RPMI8226 (cell line): ENCODE measurements around the gene SLC19A1.

ENCODE experiments used
- DNase-seq: peaks from one replicate; pipeline ENCODE4 v3.0.0-alpha.2; 2015

The SLC19A1 gene

DNA sequence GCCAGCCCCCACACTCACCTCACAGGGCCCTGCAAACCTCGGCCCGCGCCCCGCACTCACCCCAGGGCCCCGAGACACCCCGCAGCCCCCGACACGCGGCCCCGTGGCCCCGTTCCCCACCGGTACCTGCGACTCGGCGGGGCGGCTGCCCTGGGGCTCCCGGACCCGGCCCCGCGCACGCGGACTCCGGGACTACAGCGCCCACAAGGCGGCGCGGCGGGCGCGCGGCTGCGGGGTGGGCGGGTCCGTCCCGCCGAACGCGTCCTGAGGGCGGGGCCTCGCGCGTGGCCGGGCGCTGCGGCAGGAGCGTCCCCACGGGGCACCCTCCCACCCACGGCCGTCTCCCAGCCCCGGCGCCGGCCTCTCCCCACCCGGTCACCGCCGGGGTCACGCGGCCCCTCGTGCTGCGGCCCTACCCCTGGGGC, at the start of gene SLC19A1:
Gene SLC19A1, minus strand, starts transcription at position 199 of the 425 bp plus-strand sequence. CDS start 4,481 bp downstream, outside the sequence.
- peak; percentile 89 for DNase-seq

GRCh38 chr21:45591619-45592207, 49.5 kb upstream of the SLC19A1 start:
- no peak for DNase-seq

- DNase-seq = peak; percentile 69
These were observed 48.7 kb upstream of the SLC19A1 start for GRCh38 chr21:45590726-45591618.

DNA sequence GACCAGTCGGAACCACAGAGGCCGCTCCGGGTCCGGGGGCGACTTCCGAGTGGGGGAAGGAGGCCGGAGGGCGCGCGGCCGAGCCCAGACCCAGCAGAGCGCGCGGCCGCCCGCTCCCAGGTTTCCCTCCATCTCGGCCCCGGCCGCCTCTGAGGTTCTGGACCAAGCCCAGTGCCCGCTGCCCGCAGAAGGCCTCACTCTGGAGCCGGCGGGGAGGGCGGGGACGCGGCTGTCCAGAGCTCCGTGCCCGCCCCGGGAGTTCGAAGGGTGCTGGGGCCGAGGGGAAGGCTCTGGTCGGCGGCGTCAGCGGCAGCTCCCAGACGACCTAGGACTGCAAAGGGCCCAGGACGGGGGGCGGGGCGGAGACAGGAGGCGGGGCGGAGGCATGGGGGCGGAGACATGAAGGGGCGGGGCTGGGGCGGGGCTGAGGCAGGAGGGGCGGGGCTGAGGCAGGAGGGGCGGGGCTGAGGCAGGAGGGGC, 48.0 kb upstream of the SLC19A1 start:
- peak; percentile 38 for DNase-seq

DNA sequence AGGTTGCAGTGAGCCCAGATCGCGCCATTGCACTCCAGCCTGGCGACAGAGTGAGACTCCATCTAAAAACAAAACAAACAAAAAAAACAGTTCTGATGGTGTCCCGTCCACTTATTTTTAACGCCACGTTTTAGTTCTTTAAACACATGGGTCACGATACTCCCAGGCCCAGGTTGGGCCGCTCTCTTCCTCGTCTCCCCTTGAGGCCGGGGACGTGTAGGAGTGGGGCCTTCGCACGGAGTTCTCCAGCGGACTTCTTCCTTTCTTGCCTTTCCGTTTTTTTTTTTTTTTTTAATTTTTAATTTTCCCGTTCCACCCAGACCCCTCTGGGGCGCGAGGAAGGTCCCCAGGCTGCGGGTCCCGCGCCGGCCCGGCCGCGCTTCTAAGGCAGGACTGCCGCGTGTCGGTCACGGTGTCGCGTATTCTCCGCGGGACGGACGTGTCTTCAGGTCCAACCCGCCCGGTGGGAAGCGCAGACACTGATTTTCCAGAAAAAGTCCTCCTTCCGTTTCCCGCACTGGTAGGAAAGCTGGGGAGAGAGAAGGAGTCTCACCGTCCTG, 47.5 kb upstream of the SLC19A1 start:
- no peak for DNase-seq

DNA sequence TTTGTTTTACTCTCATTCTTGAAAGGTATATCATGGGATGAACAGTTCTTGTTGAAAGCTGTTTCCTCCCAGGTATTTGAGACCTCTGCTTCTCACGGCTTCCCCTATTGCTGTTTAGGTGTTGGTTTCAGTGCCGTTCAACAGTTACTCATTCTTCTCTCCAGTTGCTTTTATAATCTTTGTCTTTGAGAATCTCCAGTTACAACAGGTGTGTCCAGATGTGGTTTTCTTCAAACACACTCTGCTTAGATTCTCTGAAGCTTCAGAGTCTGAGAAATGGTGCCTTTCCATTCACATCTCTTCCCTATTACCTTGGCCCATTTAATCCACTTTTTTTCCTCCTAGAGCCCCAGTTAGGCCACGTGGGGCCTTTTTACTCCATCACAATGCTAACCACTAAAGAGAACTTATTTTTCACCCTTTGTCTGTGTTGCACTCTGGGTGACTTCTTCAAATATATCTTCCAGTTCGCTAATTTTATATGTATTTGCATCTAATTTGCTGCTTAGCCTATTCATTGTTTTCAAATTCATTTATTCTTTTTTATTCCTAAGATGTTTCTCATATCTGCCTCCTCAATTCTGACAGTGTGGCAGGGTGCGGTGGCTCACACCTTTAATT, 46.7 kb upstream of the SLC19A1 start:
- no peak for DNase-seq

DNA sequence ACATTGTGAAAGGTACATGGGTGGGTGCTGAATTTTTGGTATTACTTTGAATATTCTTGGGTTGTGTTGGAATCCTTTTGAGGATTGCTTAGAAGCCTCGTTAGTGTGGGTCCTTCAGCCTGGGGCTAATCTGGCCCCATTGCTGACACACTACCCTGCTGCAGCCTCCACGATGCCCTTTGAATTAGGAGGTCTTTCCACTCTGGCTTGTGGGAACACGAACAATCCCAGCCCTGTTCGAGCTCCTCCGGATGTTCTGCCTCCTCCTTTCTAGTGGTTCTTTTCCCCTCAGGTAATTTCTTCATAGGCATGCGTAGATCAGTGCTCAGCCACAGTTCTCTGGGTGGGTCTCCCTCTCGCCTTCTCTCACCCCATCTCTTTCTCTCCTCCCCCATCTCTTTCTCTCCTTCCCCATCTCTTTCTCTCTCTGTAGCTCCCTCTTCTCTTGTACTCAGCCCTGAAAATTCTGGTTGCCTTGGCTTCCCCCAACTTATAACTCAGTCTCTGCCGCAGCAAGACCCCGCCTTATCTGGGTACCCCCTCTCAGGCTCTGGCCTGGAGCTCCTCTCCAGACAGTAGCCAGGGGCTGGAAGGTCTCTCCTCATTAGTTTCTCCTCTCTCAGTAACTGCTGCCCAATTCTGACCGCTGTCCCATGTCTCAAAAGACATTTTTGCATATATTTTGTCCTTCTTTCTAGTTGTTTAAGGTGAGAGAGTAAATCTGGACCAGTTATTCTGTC, 46.0 kb upstream of the SLC19A1 start:
- no peak for DNase-seq

DNA sequence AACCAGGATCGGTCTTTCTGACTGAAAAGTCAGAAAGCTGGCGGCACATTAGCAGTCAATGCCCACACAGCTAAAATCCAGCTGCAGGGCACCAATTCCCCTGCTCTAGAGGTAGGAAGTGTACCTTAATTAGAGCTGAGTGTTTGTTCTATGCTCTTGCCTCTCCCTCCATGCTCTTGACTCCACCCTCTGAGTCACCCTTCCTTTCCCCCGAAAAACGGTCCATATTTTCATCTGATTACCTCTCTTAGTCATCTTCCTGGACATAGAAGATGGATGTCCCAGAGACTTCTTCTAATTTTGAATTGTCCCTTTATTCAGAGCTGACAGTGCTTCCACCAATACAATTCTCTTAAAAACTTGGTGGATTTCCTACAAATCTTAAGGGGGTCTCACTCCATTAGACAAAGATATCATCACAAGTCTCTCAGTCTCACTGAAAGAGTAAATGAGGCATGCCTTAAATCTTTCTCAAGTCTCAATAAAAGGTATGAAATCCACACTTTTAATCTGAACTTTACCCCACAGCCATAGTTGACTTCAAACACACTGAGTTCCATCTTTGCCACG, 44.1 kb upstream of the SLC19A1 start:
- no peak for DNase-seq

- no peak for DNase-seq
These were observed 42.5 kb upstream of the SLC19A1 start for GRCh38 chr21:45584786-45585185.

DNA sequence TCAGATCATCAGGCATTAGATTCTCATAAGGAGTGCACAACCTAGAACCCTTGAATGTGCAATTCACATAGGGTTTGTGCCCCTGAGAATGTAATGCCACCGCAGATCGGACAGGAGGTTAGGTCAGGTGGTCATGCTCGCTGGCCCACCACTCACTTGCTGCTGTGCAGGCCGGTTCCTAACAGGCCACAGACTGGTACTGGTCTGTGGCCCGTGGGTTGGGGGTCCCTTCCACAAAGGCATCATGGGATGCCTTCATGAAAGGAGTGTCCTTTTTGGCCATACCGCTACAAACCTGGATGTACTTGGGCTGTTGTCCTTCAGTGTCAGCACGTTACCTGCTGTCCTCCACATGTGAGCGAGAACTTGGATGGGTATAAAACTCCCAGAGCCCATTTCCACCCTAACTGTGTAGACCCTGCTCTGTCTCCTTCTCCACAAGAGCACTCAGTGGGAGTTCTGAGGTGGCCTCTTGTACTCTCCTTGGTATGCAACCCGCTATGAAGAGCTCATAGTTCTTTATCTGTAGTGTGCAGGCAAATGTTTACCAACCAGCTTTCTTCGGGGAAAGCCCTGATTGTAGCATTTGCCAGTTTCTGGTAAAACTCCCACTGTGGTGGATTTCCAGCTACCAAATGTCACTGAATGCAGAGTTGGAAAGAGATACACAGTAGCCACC, 41.7 kb upstream of the SLC19A1 start:
- DNase-seq = no peak

- DNase-seq = no peak
These were observed 39.9 kb upstream of the SLC19A1 start for GRCh38 chr21:45582128-45582527.

DNA sequence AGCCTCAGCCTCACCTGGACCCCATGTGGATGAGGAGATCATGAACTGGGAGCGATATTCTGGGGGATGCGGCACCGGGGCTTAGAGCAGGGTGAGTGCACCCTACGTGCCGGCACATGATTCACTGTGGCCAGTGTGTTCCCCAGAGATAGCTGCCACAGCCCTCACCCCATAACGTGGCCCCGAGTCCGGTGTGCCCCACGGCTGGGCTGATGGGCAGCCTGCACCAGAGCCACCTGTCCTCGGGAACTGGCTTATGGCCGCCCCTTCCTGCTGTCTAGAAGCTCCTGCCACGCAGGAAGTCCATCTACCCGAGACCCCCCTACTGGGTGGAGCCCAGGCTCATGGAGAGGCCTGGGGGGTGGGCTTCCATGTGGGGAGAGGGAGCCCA, 39.1 kb upstream of the SLC19A1 start:
- no peak for DNase-seq

GRCh38 chr21:45580576-45581321, 38.5 kb upstream of the SLC19A1 start:
- no peak for DNase-seq

GRCh38 chr21:45580181-45580575, 37.9 kb upstream of the SLC19A1 start:
- no peak for DNase-seq

GRCh38 chr21:45579383-45580180, 37.3 kb upstream of the SLC19A1 start:
- DNase-seq = no peak

- no peak for DNase-seq
These were observed 36.7 kb upstream of the SLC19A1 start for GRCh38 chr21:45578811-45579381.

- peak; percentile 59 for DNase-seq
These were observed 36.0 kb upstream of the SLC19A1 start for GRCh38 chr21:45578176-45578801.

- DNase-seq = no peak
These were observed 35.5 kb upstream of the SLC19A1 start for GRCh38 chr21:45577801-45578175.
